Activated T-cell treated with anti-CD3 and anti-CD28 coated beads for 24 hours (primary cell): Measurements from ENCODE around the gene WASHC2A.
"Not testable (repeated sequence)": the region's sequence is repeated elsewhere in the genome, so short reads cannot be mapped to it uniquely, and the experiment has no call there.

ENCODE experiments used
- DNase-seq: peaks from one replicate; pipeline ENCODE4 v3.0.0-alpha.2; 2020; ENCODE audit warnings: low read depth

WASHC2A gene, protein sequence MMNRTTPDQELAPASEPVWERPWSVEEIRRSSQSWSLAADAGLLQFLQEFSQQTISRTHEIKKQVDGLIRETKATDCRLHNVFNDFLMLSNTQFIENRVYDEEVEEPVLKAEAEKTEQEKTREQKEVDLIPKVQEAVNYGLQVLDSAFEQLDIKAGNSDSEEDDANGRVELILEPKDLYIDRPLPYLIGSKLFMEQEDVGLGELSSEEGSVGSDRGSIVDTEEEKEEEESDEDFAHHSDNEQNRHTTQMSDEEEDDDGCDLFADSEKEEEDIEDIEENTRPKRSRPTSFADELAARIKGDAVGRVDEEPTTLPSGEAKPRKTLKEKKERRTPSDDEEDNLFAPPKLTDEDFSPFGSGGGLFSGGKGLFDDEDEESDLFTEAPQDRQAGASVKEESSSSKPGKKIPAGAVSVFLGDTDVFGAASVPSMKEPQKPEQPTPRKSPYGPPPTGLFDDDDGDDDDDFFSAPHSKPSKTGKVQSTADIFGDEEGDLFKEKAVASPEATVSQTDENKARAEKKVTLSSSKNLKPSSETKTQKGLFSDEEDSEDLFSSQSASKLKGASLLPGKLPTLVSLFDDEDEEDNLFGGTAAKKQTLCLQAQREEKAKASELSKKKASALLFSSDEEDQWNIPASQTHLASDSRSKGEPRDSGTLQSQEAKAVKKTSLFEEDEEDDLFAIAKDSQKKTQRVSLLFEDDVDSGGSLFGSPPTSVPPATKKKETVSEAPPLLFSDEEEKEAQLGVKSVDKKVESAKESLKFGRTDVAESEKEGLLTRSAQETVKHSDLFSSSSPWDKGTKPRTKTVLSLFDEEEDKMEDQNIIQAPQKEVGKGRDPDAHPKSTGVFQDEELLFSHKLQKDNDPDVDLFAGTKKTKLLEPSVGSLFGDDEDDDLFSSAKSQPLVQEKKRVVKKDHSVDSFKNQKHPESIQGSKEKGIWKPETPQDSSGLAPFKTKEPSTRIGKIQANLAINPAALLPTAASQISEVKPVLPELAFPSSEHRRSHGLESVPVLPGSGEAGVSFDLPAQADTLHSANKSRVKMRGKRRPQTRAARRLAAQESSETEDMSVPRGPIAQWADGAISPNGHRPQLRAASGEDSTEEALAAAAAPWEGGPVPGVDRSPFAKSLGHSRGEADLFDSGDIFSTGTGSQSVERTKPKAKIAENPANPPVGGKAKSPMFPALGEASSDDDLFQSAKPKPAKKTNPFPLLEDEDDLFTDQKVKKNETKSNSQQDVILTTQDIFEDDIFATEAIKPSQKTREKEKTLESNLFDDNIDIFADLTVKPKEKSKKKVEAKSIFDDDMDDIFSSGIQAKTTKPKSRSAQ (N-terminal part only)

DNA sequence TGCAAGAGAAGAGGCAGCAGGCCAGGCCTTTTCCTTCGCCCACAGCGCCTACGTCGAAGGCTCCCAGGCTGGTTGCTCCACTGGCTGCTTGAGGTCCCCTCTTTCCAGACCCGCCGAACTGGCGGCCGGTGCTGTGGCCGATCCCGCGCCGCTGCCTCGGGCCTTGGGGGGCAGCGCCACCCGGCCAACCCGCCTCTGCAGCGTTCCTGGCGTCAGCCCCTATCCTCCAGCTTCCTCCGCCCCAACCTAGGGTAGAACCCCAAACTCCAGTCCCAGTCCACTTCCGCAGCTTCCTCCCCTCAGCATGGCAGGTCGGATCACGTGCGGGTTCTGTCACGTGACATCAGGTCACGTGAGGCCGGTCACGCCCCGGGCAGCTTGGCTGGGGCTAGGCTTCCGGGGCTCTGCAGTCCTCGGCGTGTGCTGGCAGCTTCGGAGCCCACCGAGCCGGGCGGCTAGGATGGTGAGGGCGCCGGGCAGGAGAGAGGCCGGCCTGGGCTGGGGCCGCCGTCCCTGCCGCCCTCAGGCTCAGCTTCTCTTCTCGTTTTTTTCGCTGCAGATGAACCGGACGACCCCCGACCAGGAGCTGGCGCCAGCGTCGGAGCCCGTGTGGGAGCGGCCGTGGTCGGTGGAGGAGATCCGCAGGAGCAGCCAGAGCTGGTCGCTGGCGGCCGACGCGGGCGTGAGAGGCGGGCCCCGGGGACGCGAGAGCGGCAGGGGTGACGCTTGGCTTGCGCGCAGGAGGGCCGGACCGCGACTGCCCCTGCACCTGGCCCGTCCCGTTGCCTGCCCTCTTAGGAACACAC lies at the start of gene WASHC2A:
TSS of gene WASHC2A (plus strand) at position 409 of the 806 bp plus-strand sequence. CDS start at position 461, 52 bp downstream.
- peak; percentile 94 for DNase-seq

DNA sequence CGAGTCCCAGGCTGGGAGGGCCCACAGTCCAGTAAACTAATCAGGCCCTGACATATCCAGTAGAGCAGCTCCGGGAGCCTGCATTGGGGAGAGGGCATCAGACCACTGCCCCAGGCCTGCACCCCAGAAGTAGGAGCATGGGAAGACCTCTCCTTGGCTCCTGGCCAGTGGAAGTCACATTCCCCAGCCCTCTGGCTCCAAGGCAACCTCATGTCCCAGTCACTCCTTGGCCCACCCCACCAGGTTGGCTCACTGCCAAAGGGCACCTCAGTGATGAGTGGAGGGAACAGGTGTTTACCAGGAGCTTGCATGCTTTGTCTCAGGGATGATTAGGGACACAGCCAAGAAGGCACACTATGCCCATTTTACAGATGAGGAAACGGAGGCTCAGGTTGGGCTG lies 48.5 kb upstream of the WASHC2A start:
- DNase-seq = not testable (repeated sequence)

DNA sequence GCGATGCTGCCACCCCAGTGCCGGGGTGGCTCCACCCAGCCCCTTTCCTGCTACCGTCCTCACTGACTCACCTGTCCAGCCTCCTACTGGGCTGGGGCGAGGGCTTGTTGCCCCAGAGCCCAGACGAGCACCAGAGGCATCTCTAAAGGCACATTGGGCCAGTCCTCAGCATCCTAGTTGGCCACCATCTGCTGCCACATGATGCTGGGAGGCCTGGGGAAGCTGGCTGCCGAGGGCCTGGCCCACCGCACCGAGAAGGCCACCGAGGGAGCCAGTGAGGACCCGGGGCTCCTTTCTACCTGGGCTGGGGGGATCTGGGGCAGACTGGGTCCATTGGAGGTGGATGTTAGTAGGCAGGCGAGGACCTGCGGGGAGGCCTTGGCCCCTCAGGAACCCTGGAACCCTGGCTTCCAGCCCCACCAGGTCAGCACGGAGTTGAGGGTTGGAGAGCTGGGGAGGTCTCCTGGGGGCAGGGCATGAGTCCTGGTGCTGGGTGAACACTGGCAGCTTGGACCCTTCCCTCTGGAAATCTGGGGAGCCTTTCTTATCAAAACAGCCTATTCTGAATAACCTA lies 47.2 kb upstream of the WASHC2A start:
- DNase-seq = not testable (repeated sequence)

DNA sequence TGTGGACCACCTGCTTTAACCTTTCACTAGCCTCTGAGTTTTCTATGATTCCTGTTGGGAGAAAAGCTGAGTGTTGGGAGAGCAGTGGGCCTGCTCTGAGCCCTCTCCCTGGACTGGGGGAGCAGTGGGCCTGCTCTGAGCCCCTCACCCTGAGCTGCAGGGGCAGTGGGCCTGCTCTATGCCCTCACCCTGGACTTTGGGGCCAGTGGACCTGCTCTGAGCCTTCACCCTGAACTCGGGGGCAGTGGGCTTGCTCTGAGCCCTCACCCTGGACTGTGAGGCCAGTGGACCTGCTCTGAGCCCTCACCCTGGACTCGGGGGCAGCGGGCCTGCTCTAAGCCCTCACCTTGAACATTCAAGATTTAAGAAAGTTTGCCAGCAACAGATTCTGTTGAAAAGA lies 46.1 kb upstream of the WASHC2A start:
- DNase-seq = no peak

DNA sequence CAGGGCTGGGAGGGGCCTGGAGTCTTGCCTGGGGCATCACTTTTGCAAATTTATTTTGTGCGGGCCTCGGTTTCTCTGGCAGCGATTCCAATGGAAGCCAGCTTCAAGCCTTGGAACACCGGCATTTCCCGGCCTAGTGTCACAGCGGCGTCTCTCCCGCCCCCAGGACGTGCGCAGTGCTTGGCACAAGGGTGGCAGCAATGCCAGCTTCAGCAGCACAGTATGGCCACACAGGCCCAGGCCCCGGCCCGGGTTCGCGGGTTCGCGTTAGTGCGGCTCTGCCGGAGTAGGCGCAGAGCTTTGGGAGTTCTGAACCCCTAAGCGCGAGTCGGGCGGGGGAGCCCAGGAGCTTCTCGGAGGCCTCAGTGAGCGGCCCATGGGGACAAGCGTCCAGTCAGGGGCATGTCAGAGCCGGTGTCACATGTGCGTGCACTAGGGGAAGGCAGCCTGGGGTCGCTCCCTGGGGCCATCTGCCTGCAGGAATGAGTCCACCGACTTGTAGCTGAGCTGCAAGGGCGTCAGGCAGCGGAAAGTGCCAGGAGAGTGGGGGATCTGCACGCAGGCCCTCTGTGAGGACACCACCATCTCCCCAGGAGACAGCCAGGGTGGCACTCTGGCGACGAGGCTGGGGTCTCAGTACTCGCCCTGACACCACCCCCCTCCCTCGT lies 42.9 kb upstream of the WASHC2A start:
- DNase-seq = not testable (repeated sequence)

DNA sequence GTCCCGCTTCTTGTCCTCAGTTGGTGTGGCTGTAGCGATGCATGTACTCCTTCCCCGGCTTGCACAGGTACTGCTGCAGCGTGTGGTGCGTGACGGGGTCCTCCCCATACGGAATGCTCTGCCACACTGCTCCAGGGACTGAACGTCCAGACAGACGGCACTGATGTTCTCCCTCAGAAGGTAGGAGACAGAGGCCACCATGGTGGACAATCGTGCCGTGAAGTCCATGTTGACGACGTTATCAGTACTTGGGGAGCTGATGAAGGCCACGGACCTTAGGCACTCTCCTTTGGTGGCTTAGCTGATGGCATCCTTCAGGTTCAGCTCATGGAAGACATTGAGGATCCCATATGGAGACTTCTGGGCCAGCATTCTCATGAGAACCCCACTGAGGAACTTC lies 42.1 kb upstream of the WASHC2A start:
- DNase-seq = no peak

DNA sequence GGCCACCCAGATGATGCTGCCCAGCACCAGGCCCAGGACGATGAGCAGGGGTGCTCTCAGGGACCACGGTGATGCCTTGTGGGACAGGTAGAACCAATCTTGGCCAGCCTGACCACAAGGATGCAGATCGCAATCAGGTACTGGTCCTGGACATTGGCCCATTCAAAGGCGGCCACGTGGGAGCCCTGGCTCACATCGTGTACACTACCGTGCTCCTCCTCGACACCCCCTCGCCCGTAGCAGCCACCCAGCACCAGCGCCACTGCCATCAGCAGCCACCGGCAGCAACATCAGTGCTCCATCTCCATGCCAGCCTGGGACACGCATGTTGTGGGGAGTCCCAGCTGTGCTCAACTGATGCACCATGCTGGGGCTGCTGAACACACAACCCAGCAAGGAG lies 40.6 kb upstream of the WASHC2A start:
- DNase-seq = no peak

DNA sequence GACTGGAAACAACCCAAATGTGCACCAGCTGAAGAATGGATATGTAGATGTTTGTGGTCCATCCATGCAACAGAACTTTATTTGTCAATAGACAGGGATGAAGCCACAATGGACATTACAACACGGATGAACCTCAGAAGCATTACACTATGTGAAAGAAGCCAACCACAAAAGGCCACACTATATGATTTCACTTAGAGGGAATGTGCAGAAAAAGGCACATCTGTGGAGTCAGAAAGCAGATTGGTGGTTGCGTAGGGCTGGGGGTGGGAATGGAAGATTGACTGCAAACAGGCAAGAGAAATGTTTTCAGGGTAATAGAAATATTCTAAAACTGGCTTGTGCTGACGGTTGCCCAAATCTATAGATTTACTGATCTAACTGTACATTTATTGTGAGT lies 34.3 kb upstream of the WASHC2A start:
- DNase-seq = no peak

DNA sequence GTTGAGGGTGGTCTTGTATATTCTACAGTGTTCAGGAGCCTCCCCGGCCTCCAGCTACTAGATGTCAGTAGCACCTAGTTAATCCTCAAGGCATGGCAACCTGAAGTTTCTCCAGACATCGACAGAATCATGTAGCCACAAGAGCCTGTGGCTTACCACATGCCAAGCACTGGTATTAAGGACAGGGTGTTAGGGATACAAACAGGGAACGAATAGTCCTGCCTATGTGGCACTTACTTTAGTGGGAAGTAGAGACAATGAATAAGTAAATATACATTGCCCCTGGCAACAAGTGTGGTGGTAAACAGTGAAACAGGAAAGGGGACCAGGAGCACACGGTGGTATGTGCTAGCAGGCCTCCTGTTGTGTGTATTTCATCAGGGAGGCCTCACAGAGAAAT lies 32.4 kb upstream of the WASHC2A start:
- not testable (repeated sequence) for DNase-seq

DNA sequence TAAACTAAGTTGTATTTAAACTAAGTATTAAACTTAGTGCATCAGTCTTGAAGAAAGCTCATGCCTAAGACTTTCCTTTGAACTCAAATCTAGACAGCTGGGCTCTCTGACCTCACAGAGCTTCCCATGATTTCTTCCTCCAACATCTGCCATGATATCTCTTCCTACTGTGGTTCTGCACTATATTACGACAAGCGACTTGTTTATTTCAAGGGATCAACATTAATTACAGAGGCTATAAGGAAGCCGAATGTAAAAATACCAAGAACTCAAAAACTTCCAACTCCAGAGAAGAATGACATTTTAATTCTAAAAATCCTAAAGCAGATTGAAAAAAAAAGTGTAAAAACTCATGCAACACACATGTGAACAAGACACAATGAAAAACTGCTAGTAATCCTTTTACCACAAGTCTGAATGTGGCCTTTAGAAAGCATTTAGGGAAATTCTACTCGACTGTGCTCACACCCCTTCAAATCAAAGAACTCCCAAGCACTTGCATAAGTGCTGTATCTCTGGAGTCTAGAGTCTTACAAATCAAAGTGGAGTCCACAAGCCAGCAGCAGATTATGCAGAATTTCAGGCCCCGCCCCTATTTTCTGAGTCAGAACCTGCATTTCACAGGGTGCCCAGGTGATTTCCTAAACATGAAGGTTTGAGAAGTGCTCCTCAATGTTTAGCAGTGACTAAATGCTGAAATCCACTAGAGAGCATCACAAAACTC lies 22.7 kb upstream of the WASHC2A start:
- no peak for DNase-seq

DNA sequence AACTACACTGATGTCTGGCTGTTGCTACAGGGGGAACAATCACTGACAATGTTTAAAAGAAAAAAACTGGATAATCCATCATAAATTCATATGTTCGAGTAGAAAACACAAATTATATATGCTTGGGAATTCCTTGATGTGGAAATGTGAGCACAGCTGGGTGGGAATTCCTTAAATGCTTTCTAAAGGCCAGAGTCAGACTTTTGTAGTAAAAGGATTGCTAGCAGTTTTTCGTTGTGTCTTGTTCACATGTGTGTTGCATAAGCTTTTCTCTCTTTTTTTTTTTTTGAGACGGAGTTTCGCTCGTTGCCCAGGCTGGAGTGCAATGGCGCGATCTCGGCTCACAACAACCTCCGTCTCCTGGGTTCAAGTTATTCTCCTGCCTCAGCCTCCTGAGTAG lies 21.3 kb upstream of the WASHC2A start:
- DNase-seq = not testable (repeated sequence)

DNA sequence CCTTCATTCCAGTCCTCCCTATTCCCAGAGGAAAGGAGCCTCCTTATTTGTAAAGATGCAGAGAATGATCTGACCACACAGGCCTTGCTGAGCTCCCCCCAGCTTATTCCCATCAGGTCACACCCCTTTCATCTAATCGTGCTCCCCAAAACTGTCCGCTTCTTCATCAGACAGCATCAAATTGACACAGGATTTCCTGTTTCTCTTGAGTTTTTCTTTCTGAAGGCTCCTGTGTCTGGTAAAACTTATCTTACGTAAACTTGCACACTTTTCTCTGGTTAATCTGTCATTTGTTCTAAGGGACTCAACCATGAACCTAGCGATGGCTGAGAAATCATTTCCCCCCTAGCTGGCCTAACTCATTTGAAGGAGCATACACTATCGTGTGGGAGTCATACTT lies 20.2 kb upstream of the WASHC2A start:
- DNase-seq = not testable (repeated sequence)

DNA sequence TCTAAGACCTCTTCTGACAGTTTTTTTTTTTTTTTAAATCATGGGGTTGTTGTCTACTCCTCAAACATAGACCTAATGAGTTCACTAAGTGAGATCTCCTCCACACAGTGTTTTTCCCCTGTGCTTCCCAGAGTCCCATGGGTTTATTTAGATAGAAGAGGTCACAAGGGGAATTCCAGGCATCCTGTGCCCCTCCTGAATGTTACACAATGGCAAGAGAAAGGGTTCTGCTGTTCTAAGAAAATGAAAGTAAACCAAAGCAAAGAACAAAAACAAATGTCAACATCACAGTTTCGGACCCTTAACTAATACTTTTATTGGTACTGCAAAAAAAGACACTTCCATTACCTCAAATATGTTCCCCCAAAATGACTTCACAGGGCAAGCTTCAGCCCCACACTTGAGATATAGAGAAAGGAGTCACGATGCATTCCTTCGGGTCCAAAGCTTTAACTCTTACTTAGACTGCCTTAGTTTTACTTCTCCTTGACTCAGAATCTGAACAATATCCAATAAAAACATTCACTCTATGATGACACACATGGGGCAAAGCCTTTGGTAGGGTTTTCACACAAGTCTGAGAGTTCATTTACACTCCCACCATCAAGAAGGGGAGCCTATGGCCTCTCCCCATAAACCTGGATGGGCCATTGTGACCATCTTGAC lies 15.6 kb upstream of the WASHC2A start:
- DNase-seq = not testable (repeated sequence)

DNA sequence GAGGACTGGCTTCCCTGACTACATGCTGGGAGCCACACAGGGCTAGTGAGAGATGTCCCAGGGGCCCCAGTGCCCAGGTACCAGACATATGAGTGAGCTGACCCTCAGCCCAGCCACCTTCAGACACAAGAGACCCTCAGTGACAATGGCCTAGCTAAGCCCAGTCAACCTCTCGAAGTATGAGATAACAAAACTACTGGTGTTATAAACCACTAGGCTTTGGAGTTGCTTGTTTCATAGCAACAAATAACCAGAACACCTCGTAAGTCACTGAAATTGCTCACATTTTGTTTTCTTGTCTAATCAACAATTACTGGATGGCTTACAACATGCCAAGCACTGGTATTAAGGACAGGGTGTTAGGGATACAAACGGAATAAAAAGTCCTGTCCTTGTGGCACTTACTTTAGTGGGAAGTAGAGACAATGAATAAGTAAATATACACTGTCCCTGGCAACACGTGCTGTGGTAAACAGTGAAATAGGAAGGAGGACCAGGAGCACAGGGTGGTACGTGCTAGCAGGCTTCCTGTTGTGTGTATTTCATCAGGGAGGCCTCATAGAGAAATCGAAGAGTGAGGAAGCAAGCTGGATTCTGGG lies 14.9 kb upstream of the WASHC2A start:
- DNase-seq = not testable (repeated sequence)

DNA sequence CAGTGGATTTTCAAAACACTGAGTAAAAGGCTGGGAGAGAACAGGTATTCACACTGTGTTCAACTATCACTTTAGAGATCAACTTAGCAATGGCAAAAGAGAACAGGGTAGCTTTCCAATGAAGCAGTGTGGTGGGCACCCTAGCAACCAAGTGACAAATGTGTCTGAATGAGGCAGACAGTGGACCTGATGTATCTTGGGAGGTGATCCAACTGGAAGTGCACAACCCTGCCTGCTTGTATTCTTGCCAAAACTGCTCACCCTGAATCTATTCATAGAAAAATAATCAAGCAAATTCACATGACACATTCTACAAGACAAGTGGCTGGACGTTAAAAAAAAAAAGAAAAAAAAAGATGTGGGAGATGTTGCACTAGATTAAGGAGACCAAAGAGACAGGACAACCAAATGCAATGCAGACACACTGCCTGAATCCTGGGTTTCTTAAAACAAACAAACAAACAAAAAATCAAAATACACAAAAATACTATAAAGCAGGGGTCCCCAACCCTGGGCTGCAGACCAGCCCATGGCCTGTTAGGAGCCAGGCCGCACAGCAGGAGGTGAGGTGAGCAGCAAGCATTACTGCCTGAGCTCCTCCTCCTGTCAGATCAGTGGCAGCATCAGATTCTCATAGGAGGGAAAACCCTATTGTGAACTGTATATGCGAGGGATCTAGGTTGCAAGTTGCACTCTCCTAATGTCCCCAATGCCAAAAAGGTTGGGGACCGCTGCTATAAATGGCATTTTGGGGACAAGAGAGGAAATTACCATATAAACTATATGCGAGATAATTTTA lies 12.1 kb upstream of the WASHC2A start:
- DNase-seq = not testable (repeated sequence)

DNA sequence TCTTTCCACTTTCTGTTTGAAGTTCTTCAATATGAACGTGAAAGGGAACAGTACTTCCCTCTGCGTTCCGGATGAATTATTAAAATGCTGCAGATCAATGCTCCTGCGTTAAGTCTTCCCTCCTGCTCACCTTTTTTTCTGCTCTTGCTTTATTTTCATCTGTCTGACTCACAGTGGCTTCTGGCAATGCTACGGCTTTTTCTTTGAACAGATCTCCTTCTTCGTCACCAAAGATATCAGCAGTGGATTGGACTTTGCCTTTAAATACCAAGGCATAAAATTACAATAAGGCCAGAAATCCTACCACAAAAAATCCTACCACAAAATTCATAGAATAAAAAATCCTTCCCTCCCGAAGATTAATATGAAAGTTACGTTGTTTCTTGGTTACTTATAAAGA lies 11.1 kb upstream of the WASHC2A start:
- not testable (repeated sequence) for DNase-seq

DNA sequence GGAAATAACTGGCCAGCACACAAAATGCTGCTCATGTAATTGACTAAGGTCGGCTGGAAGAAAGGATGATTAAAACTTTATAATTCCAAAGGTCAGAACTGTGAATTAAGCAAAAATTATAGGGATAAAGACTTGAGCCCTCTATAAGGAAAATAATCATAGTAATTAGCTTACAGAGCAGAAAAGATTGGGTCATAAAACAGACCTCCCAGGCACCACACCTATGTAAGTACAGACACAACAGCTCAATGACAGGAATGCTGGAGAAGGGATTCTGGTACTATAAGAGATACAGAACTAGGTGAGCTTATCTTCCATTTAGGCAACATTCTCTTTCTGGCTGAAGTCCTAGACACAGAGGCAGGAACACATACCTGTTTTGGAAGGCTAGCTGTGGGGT lies 9.0 kb upstream of the WASHC2A start:
- DNase-seq = not testable (repeated sequence)

DNA sequence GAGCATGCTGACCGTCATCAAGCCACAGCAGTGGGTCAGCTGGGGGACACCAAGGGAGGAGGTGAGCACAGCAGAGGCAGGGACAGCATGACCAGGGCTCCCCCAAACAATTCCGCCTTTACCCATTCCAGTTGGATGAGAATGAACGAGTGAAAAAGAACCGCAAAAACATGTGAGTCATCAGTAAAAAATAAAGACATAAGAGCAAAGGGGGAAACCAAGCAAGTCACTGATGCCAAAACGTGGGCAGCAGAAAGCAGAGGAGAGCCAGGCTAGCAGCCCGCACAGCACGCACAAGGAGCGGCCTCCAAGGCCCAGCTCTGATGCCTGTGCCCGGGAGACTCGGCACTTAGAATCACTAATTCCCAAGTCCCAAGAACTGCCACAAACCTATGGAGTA lies 7.8 kb upstream of the WASHC2A start:
- not testable (repeated sequence) for DNase-seq
